ENCODE measurements around the gene MACF1. TPM values are rescaled to one million over a fixed set of nuclear protein-coding genes. Genes with fewer than 3 reads are reported as not detected.

Gene MACF1
- total RNA-seq, 1 donor from 2014 or later, result 657 TPM

DNA sequence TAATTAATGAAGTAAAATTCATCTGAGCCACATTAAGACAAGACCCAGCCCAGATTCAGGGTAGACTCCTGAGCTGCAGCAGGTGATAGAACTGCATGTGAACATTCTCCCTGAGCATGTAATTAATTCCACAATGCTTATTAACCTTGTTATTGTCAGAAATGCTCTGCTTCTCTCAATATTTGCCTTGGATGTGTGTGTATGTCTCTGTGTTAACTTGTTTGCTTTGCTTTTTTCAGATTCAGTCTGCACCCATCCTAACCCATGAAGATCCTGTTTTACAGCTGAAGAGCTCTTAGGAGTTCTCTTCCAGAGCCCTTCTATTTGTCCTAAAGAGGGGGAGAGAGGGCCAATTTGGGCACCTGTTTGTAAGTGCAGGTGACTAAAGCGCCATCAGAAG lies 143.8 kb downstream of the MACF1 start:
- DNase-seq, result no peak
- Mint-ChIP-seq H3K9me3 (ENCODE audit: unreplicated experiment) (peaks cover 21% of the 10 kb centered on the region), H3K27ac (ENCODE audit: unreplicated experiment) (no peak overlapping the region), H3K27me3 (ENCODE audit: unreplicated experiment) (peaks cover 12% of the 10 kb centered on the region), H3K36me3 (ENCODE audit: unreplicated experiment) (no peaks in the 10 kb centered on the region), H3K4me1 (ENCODE audit: low read depth, unreplicated experiment) (no peaks in the 10 kb centered on the region), H3K4me3 (ENCODE audit: unreplicated experiment) (no peak overlapping the region)
- TF ChIP-seq, protein P1, sequence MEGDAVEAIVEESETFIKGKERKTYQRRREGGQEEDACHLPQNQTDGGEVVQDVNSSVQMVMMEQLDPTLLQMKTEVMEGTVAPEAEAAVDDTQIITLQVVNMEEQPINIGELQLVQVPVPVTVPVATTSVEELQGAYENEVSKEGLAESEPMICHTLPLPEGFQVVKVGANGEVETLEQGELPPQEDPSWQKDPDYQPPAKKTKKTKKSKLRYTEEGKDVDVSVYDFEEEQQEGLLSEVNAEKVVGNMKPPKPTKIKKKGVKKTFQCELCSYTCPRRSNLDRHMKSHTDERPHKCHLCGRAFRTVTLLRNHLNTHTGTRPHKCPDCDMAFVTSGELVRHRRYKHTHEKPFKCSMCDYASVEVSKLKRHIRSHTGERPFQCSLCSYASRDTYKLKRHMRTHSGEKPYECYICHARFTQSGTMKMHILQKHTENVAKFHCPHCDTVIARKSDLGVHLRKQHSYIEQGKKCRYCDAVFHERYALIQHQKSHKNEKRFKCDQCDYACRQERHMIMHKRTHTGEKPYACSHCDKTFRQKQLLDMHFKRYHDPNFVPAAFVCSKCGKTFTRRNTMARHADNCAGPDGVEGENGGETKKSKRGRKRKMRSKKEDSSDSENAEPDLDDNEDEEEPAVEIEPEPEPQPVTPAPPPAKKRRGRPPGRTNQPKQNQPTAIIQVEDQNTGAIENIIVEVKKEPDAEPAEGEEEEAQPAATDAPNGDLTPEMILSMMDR (IDR thresholded peaks at IDR 0.05; ENCODE audit: partially characterized antibody, unreplicated experiment), result no peak

DNA sequence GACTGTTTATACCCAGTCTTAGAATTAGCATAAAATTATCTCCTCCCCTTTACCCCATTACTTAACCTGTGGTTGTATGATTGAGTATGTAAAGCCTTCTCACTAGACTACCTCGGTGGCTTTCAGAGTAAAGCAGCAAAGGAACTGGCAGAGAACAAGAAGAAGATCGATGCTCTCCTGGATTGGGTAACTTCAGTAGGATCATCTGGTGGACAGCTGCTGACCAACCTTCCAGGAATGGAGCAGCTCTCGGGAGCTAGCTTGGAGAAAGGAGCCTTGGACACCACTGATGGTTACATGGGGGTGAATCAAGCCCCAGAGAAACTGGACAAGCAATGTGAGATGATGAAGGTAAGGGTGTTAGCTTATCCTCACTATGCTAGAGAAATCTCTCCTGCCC lies 148.4 kb downstream of the MACF1 start:
- Mint-ChIP-seq H3K4me1 (ENCODE audit: low read depth, unreplicated experiment) (no peaks in the 10 kb centered on the region), H3K27ac (ENCODE audit: unreplicated experiment) (peak overlapping the region; percentile 71), H3K4me3 (ENCODE audit: unreplicated experiment) (no peak overlapping the region), H3K27me3 (ENCODE audit: unreplicated experiment) (peaks cover 17% of the 10 kb centered on the region), H3K36me3 (ENCODE audit: unreplicated experiment) (no peaks in the 10 kb centered on the region), H3K9me3 (ENCODE audit: unreplicated experiment) (peaks cover 23% of the 10 kb centered on the region)
- DNase-seq, result no peak
- TF ChIP-seq, protein P1 (IDR thresholded peaks at IDR 0.05; ENCODE audit: partially characterized antibody, unreplicated experiment), result no peak

DNA sequence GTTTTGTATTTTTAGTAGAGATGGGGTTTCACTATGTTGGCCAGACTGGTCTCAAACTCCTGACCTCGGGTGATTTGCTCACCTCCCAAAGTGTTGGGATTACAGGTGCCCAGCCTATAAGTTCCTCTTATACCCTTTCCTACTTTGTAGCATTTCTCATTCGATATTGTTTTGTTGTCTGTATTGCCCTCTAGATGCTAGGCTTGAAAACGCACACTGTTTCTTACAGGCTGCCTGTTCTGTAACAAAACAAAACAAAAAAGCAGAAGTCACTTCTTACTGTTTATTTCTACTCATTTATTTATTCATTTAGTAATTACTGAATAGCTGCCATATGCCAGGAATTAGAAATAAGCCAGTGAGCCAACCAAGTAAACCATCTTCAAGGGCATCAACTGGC lies 150.1 kb downstream of the MACF1 start:
- Mint-ChIP-seq H3K27ac (ENCODE audit: unreplicated experiment) (no peak overlapping the region), H3K4me3 (ENCODE audit: unreplicated experiment) (no peak overlapping the region), H3K36me3 (ENCODE audit: unreplicated experiment) (peaks cover 7% of the 10 kb centered on the region), H3K4me1 (ENCODE audit: low read depth, unreplicated experiment) (no peaks in the 10 kb centered on the region), H3K27me3 (ENCODE audit: unreplicated experiment) (peaks cover 12% of the 10 kb centered on the region), H3K9me3 (ENCODE audit: unreplicated experiment) (peaks cover 14% of the 10 kb centered on the region)
- DNase-seq, result no peak
- TF ChIP-seq, protein P1 (IDR thresholded peaks at IDR 0.05; ENCODE audit: partially characterized antibody, unreplicated experiment), result no peak

DNA sequence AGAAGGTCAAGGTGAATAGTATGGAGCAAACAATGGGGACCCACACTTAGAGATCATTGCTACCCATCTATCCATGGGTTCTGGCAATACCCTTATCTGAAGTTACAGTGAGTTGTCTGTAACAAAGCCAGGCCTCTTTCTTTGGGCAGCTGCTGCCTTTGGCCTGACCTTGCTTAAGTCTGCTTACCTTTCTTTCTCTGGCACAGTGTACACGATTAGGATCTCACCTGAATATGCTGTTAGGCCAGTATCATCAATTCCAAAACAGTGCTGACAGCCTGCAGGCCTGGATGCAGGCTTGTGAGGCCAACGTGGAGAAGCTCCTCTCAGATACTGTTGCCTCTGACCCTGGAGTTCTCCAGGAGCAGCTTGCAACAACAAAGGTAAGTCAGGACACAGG lies 154.0 kb downstream of the MACF1 start:
- H3K36me3 Mint-ChIP-seq (ENCODE audit: unreplicated experiment), result peaks cover 7% of the 10 kb centered on the region
- H3K4me1 Mint-ChIP-seq (ENCODE audit: low read depth, unreplicated experiment), result no peaks in the 10 kb centered on the region
- H3K9me3 Mint-ChIP-seq (ENCODE audit: unreplicated experiment), result peaks cover 8% of the 10 kb centered on the region
- H3K27me3 Mint-ChIP-seq (ENCODE audit: unreplicated experiment), result peaks cover 11% of the 10 kb centered on the region
- peak overlapping the region; percentile 59 for H3K27ac Mint-ChIP-seq (ENCODE audit: unreplicated experiment)
- no peak for DNase-seq
- TF ChIP-seq, protein P1 (IDR thresholded peaks at IDR 0.05; ENCODE audit: partially characterized antibody, unreplicated experiment), result no peak
- no peak overlapping the region for H3K4me3 Mint-ChIP-seq (ENCODE audit: unreplicated experiment)

DNA sequence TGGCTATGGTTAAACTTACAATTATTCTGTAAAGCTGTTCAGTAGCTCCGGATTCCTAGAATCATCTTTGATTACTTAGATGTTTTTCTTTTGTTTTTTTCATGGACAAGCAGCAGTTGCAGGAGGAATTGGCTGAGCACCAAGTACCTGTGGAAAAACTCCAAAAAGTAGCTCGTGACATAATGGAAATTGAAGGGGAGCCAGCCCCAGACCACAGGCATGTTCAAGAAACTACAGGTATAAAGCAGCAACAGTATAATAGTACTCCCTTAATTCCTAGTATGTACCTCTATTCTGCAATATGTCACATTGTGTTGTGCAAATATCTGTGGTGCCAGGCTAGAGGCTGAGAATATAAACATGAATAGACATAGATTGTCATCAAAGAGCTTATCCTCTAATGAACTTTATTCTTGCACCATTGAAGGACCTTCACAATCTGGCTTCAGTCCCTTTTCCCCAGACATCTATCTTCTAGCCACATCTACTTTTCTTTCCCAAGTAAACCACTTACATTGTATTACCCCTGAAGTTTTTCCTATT lies 154.6 kb downstream of the MACF1 start:
- H3K4me1 Mint-ChIP-seq (ENCODE audit: low read depth, unreplicated experiment), result no peaks in the 10 kb centered on the region
- H3K27me3 Mint-ChIP-seq (ENCODE audit: unreplicated experiment), result peaks cover 11% of the 10 kb centered on the region
- no peak overlapping the region for H3K27ac Mint-ChIP-seq (ENCODE audit: unreplicated experiment)
- no peak for DNase-seq
- H3K9me3 Mint-ChIP-seq (ENCODE audit: unreplicated experiment), result peaks cover 10% of the 10 kb centered on the region
- H3K4me3 Mint-ChIP-seq (ENCODE audit: unreplicated experiment), result no peak overlapping the region
- TF ChIP-seq, protein P1 (IDR thresholded peaks at IDR 0.05; ENCODE audit: partially characterized antibody, unreplicated experiment), result no peak
- peaks cover 7% of the 10 kb centered on the region for H3K36me3 Mint-ChIP-seq (ENCODE audit: unreplicated experiment)
